Colonic mucosa (tissue), 4 donors: Measurements from ENCODE around the gene WDR62. TPM values are rescaled to one million over a fixed set of nuclear protein-coding genes. Genes with fewer than 3 reads are reported as not detected.

Experiments used
- DNase-seq: peaks from one replicate; pipeline ENCODE4 v3.0.0-alpha.2; 2020
- H3K27ac ChIP-seq: fragments of 200-600 bp; one replicate; pipeline ENCODE4 v1.8.0; 2021
- H3K27me3 ChIP-seq: fragments of 200-600 bp; one replicate; pipeline ENCODE4 v1.8.0; 2021
- H3K36me3 ChIP-seq: fragments of 200-600 bp; one replicate; pipeline ENCODE4 v1.8.0; 2021
- H3K4me1 ChIP-seq: fragments of 200-600 bp; one replicate; pipeline ENCODE4 v1.8.0; 2021; ENCODE audit warnings: mild to moderate bottlenecking
- H3K4me3 ChIP-seq: fragments of 200-600 bp; one replicate; pipeline ENCODE4 v1.8.0; 2021
- H3K9ac ChIP-seq, 2 donors: one replicate each; pipeline ENCODE4 v1.7.0; 2013; ENCODE audit warnings: control low read depth in 2 of 2, low read depth in 2 of 2, low read length in 2 of 2
- H3K9me3 ChIP-seq: fragments of 200-600 bp; one replicate; pipeline ENCODE4 v1.8.0; 2021
- CTCF ChIP-seq: fragments of 200-600 bp; IDR thresholded peaks from one replicate; pipeline ENCODE4 v1.8.0; 2022; ENCODE audit warnings: antibody characterized with exemption, mild to moderate bottlenecking
- intact Hi-C: fragments of 100-400 bp; cut with DNase I; formaldehyde crosslinking; loops from one replicate; pipeline ENCODE4 v1.14.1; 2022
- total RNA-seq, 2 donors: library from RNA; stranded (reverse); fragmentation: NEBNext Ultra II Directional in 1 of 2; extraction: Animal tissue kit (Norgen Biotek cat#: 25700) in 1 of 2; gene quantifications; one replicate each; pipeline ENCODE4 v1.2.1, GENCODE V29; 2021
- donor health status: healthy.
- donor health status: DM: no; HTN: no; CAD: no.
- donor health status: DM: no; HTN: no; CAD: no.

The WDR62 gene
- total RNA-seq, 2 donors from 2014 or later = 2.1 to 13.1 TPM

DNA sequence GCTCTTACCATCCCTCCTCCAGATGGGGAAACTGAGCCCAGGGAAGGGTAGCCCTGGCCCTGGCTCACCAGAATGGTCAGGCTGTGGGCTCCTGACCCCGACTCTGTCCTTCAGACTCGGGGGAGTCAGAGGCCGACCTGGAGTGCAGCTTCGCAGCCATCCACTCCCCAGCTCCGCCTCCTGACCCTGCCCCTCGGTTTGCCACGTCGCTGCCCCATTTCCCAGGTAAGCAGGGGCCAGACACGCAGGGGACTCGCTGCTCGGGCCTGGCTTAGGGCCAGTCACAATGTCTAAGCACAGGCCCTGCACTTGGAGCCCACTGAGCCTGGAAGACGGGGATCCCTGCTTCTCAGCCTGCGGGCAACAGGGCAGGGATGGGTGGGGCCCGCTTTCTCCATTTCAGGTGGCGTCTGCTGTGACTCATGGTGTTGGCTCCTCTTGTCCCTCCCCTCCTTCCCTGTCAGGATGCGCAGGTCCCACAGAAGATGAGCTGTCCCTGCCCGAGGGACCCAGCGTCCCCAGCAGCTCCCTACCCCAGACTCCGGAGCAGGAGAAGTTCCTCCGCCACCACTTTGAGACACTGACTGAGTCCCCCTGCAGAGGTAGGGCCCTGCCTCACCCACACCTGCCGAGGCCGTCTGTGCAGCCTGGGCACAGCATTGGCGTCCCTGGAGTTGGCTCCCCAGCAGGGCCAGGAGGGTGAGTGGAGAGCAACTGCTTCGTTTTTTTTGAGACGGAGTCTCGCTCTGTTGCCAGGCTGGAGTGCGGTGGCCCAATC is 47.0 kb downstream of the WDR62 start:
- no peaks in the 10 kb centered on the region for H3K36me3 ChIP-seq
- no peaks in the 10 kb centered on the region for H3K4me1 ChIP-seq
- no peak for DNase-seq
- H3K4me3 ChIP-seq = no peak overlapping the region
- intact Hi-C loops = no loop called here
- no peaks in the 10 kb centered on the region for H3K27me3 ChIP-seq
- H3K9ac ChIP-seq = no peak overlapping the region
- no peaks in the 10 kb centered on the region for H3K9me3 ChIP-seq
- TF ChIP-seq CTCF = no peak
- no peak overlapping the region for H3K27ac ChIP-seq

GRCh38 chr19:36103040-36103626 is 48.4 kb downstream of the WDR62 start:
- TF ChIP-seq CTCF = no peak
- no peaks in the 10 kb centered on the region for H3K36me3 ChIP-seq
- intact Hi-C loops = no loop called here

GRCh38 chr19:36103842-36104552 is 49.3 kb downstream of the WDR62 start:
- Histone ChIP-seq H3K4me3 (no peak overlapping the region), H3K27ac (no peak overlapping the region), H3K27me3 (no peaks in the 10 kb centered on the region), H3K36me3 (no peaks in the 10 kb centered on the region), H3K9me3 (no peaks in the 10 kb centered on the region), H3K4me1 (no peaks in the 10 kb centered on the region), H3K9ac (no peak overlapping the region)
- TF ChIP-seq CTCF = no peak
- DNase-seq = no peak
- intact Hi-C loops = no loop called here

More at GRCh38 chr19:36103040-36103626, 48.4 kb downstream of the WDR62 start:
- Histone ChIP-seq H3K9ac (no peak overlapping the region), H3K4me1 (no peaks in the 10 kb centered on the region), H3K27ac (no peak overlapping the region), H3K27me3 (no peaks in the 10 kb centered on the region), H3K9me3 (no peaks in the 10 kb centered on the region), H3K4me3 (no peak overlapping the region)
- DNase-seq = no peak

GRCh38 chr19:36106441-36106840 is 51.7 kb downstream of the WDR62 start:
- Histone ChIP-seq H3K4me3 (no peak overlapping the region), H3K36me3 (no peaks in the 10 kb centered on the region)

More at GRCh38 chr19:36106441-36106840, 51.7 kb downstream of the WDR62 start:
- TF ChIP-seq CTCF = no peak
- DNase-seq = no peak
- Histone ChIP-seq H3K9ac (no peak overlapping the region), H3K27me3 (no peaks in the 10 kb centered on the region), H3K9me3 (no peaks in the 10 kb centered on the region), H3K27ac (no peak overlapping the region), H3K4me1 (no peaks in the 10 kb centered on the region)
- intact Hi-C loops = no loop called here
